Uterus (tissue), 4 donors: Measurements from ENCODE around the gene HSPA1A. TPM values are rescaled to one million over a fixed set of nuclear protein-coding genes. Genes with fewer than 3 reads are reported as not detected.

Experiments
- DNase-seq, 2 donors: peaks; one replicate each; pipeline ENCODE4 v3.0.0-alpha.2; 2019 to 2020
- H3K27ac ChIP-seq, 2 donors: fragments of 200-600 bp; sonication (generic); 1 replicate in 1 of 2; 2 replicates in 1 of 2; pipeline ENCODE4 v1.5.1; 2016 to 2018
- H3K27me3 ChIP-seq, 2 donors: fragments of 200-600 bp; sonication (generic); one replicate each; pipeline ENCODE4 v1.5.1; 2018 to 2019; ENCODE audit warnings: control low read depth in 1 of 2
- H3K36me3 ChIP-seq, 2 donors: fragments of 200-600 bp; sonication (generic); one replicate each; pipeline ENCODE4 v1.5.1; 2019; ENCODE audit warnings: control low read depth in 1 of 2
- H3K4me1 ChIP-seq, 2 donors: fragments of 200-600 bp; sonication (generic); one replicate each; pipeline ENCODE4 v1.5.1; 2018 to 2019; ENCODE audit warnings: control low read depth in 1 of 2
- H3K4me3 ChIP-seq, 2 donors: fragments of 200-600 bp; sonication (generic); 1 replicate in 1 of 2; 2 replicates in 1 of 2; pipeline ENCODE4 v1.5.1; 2018 to 2019; ENCODE audit warnings: mild to moderate bottlenecking in 1 of 2
- H3K9me3 ChIP-seq, 2 donors: fragments of 200-600 bp; sonication (generic); one replicate each; pipeline ENCODE4 v1.5.1; 2019; ENCODE audit warnings: control low read depth in 1 of 2
- CTCF ChIP-seq, 4 experiments: fragments of 200-600 bp in 2 of 4; fragments of 450-650 bp in 2 of 4; sonication (generic) in 2 of 4; IDR thresholded peaks; one replicate each; pipeline ENCODE4 v1.5.1; 2016 to 2019; ENCODE audit warnings: antibody characterized with exemption in 4 of 4, mild to moderate bottlenecking in 2 of 4, moderate library complexity in 1 of 4
- POLR2A ChIP-seq, 2 donors: fragments of 450-650 bp; IDR thresholded peaks; one replicate each; pipeline ENCODE4 v1.6.1; 2016; ENCODE audit warnings: antibody characterized with exemption in 2 of 2, mild to moderate bottlenecking in 1 of 2, moderate library complexity in 1 of 2
- intact Hi-C: fragments of 100-400 bp; cut with DNase I; formaldehyde crosslinking; loops from one replicate; pipeline ENCODE4 v1.15.1; 2023; ENCODE audit warnings: low total_unique reads
- total RNA-seq, 4 donors: library from RNA; depleted of rRNA in 3 of 4; stranded (reverse); fragments of >200 nt in 3 of 4; gene quantifications; one replicate each; pipeline versions ENCODE4 v1.1.0 to v1.2.4, GENCODE V29; 2014 to 2023
- donor health status: DM: yes; HTN: yes; CAD: no.

HSPA1A gene
- total RNA-seq, 4 donors from 2014 or later, result 98.8 to 261 (median 170) TPM

- TF ChIP-seq CTCF (IDR thresholded peaks at IDR 0.05) (no peak), POLR2A (IDR thresholded peaks at IDR 0.05) (no peak)
- no peaks in the 10 kb centered on the region for H3K4me1 ChIP-seq
- H3K4me3 ChIP-seq, result peak overlapping the region; percentile 73 to 88
- H3K27ac ChIP-seq, result peak overlapping the region; percentile 90 to 97
- no peaks in the 10 kb centered on the region for H3K27me3 ChIP-seq
- H3K9me3 ChIP-seq, result no peaks in the 10 kb centered on the region
- intact Hi-C loops, result loop anchor here (10.0 kb wide), 1 partner anchor 60 kb away; the partner anchor contains the start of gene CLIC1
- H3K36me3 ChIP-seq, result no peaks in the 10 kb centered on the region
- peak in 1 of 2 donors; percentile 38 for DNase-seq
These were observed 20.3 kb upstream of the HSPA1A start for GRCh38 chr6:31794866-31795615.

DNA sequence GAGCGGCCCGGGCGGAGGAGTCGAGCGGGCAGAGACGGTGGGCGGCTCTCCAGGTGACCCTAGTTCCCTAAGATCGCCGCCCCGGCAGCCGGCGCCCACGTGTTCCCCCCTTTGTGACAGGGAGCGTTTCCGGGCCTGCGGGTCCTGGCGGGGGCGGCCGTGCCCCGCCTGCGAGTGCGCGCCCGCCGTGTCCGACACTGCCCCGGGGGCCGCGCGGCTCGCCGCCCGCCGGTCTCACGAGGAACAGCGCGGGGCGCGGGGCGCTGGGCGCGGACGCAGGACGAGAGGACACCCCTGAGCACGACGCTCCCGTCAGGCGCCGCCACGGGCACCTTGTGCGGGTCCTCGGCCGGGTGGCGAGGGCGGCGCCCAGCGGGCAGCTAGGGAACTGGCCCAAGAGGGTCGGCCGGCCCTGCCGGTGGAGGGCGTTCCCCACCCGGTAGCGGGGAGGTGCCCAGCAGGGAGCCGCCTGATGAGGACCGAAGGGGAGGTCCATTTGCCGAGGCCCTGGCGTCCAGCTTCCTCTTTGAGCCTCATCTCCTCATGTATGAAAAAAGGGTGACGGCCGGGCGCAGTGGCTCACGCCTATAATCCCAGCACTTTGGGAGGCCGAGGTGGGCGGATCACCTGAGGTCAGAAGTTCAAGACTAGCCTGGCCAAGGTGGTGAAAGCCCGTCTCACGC is 19.6 kb upstream of the HSPA1A start, which contains the start of gene VARS1:
Gene VARS1, minus strand, starts transcription at position 137 of the 683 bp plus-strand sequence. CDS start 535 bp downstream, outside the sequence.
- Histone ChIP-seq H3K27ac (peak within 1 kb of the TSS; percentile 90 to 97), H3K4me3 (peak within 1 kb of the TSS; percentile 73 to 88), H3K4me1 (no peaks in the 10 kb centered on the region), H3K27me3 (no peaks in the 10 kb centered on the region), H3K36me3 (no peaks in the 10 kb centered on the region), H3K9me3 (no peaks in the 10 kb centered on the region)
- peak; percentile 55 to 72 for TF ChIP-seq POLR2A (IDR thresholded peaks at IDR 0.05)
- TF ChIP-seq CTCF (IDR thresholded peaks at IDR 0.05), result peak; percentile 77 to 99 (median 89)
- intact Hi-C loops, result loop anchor here (10.0 kb wide), 1 partner anchor 61 kb away; the partner anchor contains the start of gene CLIC1
- DNase-seq, result peak; percentile 90 to 91

GRCh38 chr6:31796993-31797385 is 18.4 kb upstream of the HSPA1A start:
- no peaks in the 10 kb centered on the region for H3K9me3 ChIP-seq
- no peak for DNase-seq
- no peak for TF ChIP-seq POLR2A (IDR thresholded peaks at IDR 0.05)
- TF ChIP-seq CTCF (IDR thresholded peaks at IDR 0.05), result no peak
- intact Hi-C loops, result loop anchor here (10.0 kb wide), 1 partner anchor 62 kb away; the partner anchor contains the start of gene CLIC1
- H3K36me3 ChIP-seq, result no peaks in the 10 kb centered on the region
- H3K4me3 ChIP-seq, result no peak overlapping the region
- no peaks in the 10 kb centered on the region for H3K27me3 ChIP-seq
- H3K27ac ChIP-seq, result peak overlapping the region in 1 of 2 donors; percentile 97
- H3K4me1 ChIP-seq, result no peaks in the 10 kb centered on the region

DNA sequence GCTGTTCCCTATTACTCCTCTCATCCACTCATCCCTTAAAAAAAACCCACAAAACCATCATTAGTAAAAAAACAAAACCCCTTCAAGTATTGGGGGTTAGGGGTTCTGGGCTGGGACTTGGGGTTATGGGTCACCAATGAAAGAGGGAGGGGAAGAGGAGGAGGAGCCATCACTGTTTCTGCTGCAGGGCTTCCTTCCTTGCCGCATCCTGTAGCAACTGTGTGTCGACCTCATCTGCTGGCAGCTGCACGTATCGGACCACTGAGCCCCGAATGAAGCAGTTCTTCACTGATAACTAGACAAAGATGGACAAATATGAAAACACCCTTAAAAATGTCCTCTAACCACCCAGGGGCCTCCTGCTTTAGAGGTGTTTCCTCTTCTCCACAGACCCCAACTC is 17.8 kb upstream of the HSPA1A start:
- H3K4me3 ChIP-seq, result no peak overlapping the region
- H3K27me3 ChIP-seq, result no peaks in the 10 kb centered on the region
- H3K36me3 ChIP-seq, result no peaks in the 10 kb centered on the region
- TF ChIP-seq CTCF (IDR thresholded peaks at IDR 0.05) (no peak), POLR2A (IDR thresholded peaks at IDR 0.05) (no peak)
- no peaks in the 10 kb centered on the region for H3K9me3 ChIP-seq
- intact Hi-C loops, result loop anchor here (10.0 kb wide), 1 partner anchor 63 kb away; the partner anchor contains the start of gene CLIC1
- no peak for DNase-seq
- H3K4me1 ChIP-seq, result no peaks in the 10 kb centered on the region
- peak overlapping the region in 1 of 2 donors; percentile 97 for H3K27ac ChIP-seq
